Sigmoid colon (tissue), 4 donors: Measurements from ENCODE around the gene NCAPD3.

ENCODE experiments used
- CTCF ChIP-seq, 4 experiments: fragments of 450-650 bp in 3 of 4; fragments of 200-600 bp in 1 of 4; IDR thresholded peaks; one replicate each; pipeline ENCODE4 v1.5.1; 2016 to 2019; ENCODE audit warnings: antibody characterized with exemption in 4 of 4, mild to moderate bottlenecking in 3 of 4, moderate library complexity in 2 of 4
- EP300 ChIP-seq, 4 donors: sonication (generic); formaldehyde crosslinking; IDR thresholded peaks; one replicate each; pipeline ENCODE4 v1.6.1; 2017; ENCODE audit warnings: antibody characterized with exemption in 4 of 4
- POLR2A ChIP-seq, 2 donors: fragments of 450-650 bp; IDR thresholded peaks; one replicate each; pipeline ENCODE4 v1.6.1; 2016; ENCODE audit warnings: antibody characterized with exemption in 2 of 2, mild to moderate bottlenecking in 2 of 2, moderate library complexity in 2 of 2
- POLR2AphosphoS5 ChIP-seq, 4 donors: sonication (generic); formaldehyde crosslinking; IDR thresholded peaks; one replicate each; pipeline ENCODE4 v1.6.1; 2017; ENCODE audit warnings: antibody characterized with exemption in 4 of 4

- no peak for TF ChIP-seq CTCF (IDR thresholded peaks at IDR 0.05)
- TF ChIP-seq POLR2A (IDR thresholded peaks at IDR 0.05): no peak
- no peak for TF ChIP-seq POLR2AphosphoS5 (IDR thresholded peaks at IDR 0.05)
- TF ChIP-seq EP300 (IDR thresholded peaks at IDR 0.05): no peak
These were observed 15.2 kb upstream of the NCAPD3 start for GRCh38 chr11:134238956-134239355.
